Kidney (tissue), 14 donors: ENCODE data around the gene INF2. TPM values are rescaled to one million over a fixed set of nuclear protein-coding genes. Genes with fewer than 3 reads are reported as not detected.

Experiments
- DNase-seq, 5 donors: peaks; one replicate each; pipeline ENCODE4 v3.0.0-alpha.2; 2013 to 2020
- FAIRE-seq: peaks from 2 replicates; lab custom pipeline; 2012; peaks lifted over from hg19 to GRCh38; lab: Jason Lieb, UNC
- H3K27ac ChIP-seq, 2 donors: one replicate each; pipeline ENCODE4 v1.7.0; 2013; ENCODE audit warnings: low read depth in 2 of 2, low read length in 2 of 2, inconsistent platforms in 1 of 2
- H3K27me3 ChIP-seq: one replicate; pipeline ENCODE4 v1.7.1; 2013; ENCODE audit warnings: low read length, inconsistent platforms; ENCODE audit not compliant: control insufficient read depth, insufficient read depth
- H3K36me3 ChIP-seq, 3 donors: one replicate each; pipeline versions ENCODE4 v1.7.0 to v1.7.1; 2013; ENCODE audit warnings: low read length in 3 of 3, control low read depth in 1 of 3, inconsistent platforms in 1 of 3; ENCODE audit not compliant: insufficient read depth in 3 of 3, control insufficient read depth in 2 of 3
- H3K4me1 ChIP-seq, 3 donors: one replicate each; pipeline versions ENCODE4 v1.7.0 to v1.7.1; 2013; ENCODE audit warnings: low read length in 3 of 3, inconsistent platforms in 1 of 3, low read depth in 1 of 3; ENCODE audit not compliant: control insufficient read depth in 2 of 3, insufficient read depth in 2 of 3
- H3K4me3 ChIP-seq, 3 donors: one replicate each; pipeline versions ENCODE4 v1.7.0 to v1.8.1; 2013; ENCODE audit warnings: low read length in 3 of 3, control low read depth in 1 of 3, inconsistent platforms in 1 of 3
- H3K9ac ChIP-seq, 3 donors: one replicate each; pipeline versions ENCODE4 v1.7.0 to v1.7.1; 2013; ENCODE audit warnings: low read length in 3 of 3, control low read depth in 1 of 3, inconsistent platforms in 1 of 3
- H3K9me3 ChIP-seq, 3 donors: one replicate each; pipeline versions ENCODE4 v1.7.0 to v1.7.1; 2013; ENCODE audit warnings: low read length in 3 of 3, control low read depth in 1 of 3, inconsistent platforms in 1 of 3; ENCODE audit not compliant: control insufficient read depth in 2 of 3, insufficient read depth in 1 of 3
- intact Hi-C: fragments of 100-400 bp; cut with DNase I; formaldehyde crosslinking; loops from one replicate; pipeline ENCODE4 v1.11.1; 2022
- polyA plus RNA-seq: library from polyadenylated mRNA; stranded (reverse); fragments of 350-450 nt; fragmentation: Illumina TruSeq; extraction: RNeasy Lipid Tissue Mini Kit (QIAGEN cat#74804); gene quantifications from one replicate; pipeline ENCODE4 v1.2.3, GENCODE V29; 2014; ENCODE audit warnings: low read depth, low replicate concordance; ENCODE audit not compliant: insufficient read depth
- total RNA-seq: library from RNA; stranded (reverse); fragmentation: NEBNext Ultra II Directional; extraction: Animal tissue kit (Norgen Biotek cat#: 25700); gene quantifications from one replicate; pipeline ENCODE4 v1.2.1, GENCODE V29; 2021
- TF ChIP-seq, protein P1 (sequence below): IDR thresholded peaks from 3 replicates; pipeline ENCODE4 v1.5.1; 2012; ENCODE audit warnings: mild to moderate bottlenecking, moderate library complexity, borderline replicate concordance; ENCODE audit not compliant: insufficient read depth; ENCODE audit errors: extremely low read depth
- donor health status: control.
- donor health status: control.
- donor health status: control.
- donor health status: control.
- donor health status: control.
- donor health status: DM: yes; HTN: yes; CAD: no.
- donor health status: Normal renal cell carcinoma (clear cell type).

INF2 gene
- total and polyA plus RNA-seq, 2 donors from 2014 or later = 58.5 to 82.7 TPM

DNA sequence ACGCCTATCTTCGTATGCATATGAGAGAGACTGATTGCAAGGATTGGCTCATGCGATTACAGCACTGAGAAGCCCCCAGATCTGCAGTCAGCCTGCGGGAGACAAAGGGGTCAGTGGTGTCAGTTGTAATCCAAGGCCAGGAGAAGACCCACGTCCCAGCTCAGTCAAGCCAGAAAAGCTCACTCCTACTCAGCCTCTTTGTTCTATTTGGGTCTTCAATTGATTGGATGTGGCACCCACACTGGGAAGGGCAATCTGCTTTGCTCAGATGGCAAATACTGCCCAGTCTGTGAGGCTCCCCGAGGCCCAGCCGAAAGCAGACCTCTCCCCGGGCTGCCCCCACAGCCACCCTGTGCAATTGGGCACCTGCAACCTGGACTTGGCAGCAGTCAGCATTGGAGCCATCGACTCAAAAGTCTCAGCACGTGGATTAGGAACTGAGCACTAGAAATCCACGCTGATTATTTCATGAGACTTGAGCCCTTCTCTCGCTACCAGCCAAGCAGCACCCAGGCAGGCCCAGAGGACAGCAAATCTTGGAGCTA is 45.3 kb upstream of the INF2 start:
- intact Hi-C loops = no loop called here
- Histone ChIP-seq H3K4me1 (no peaks in the 10 kb centered on the region), H3K9ac (no peak overlapping the region), H3K27ac (no peak overlapping the region), H3K9me3 (peaks cover 0 to 3% (median 0%) of the 10 kb centered on the region in 3 donors), H3K4me3 (no peak overlapping the region), H3K27me3 (no peaks in the 10 kb centered on the region), H3K36me3 (no peaks in the 10 kb centered on the region)
- TF ChIP-seq, protein P1, sequence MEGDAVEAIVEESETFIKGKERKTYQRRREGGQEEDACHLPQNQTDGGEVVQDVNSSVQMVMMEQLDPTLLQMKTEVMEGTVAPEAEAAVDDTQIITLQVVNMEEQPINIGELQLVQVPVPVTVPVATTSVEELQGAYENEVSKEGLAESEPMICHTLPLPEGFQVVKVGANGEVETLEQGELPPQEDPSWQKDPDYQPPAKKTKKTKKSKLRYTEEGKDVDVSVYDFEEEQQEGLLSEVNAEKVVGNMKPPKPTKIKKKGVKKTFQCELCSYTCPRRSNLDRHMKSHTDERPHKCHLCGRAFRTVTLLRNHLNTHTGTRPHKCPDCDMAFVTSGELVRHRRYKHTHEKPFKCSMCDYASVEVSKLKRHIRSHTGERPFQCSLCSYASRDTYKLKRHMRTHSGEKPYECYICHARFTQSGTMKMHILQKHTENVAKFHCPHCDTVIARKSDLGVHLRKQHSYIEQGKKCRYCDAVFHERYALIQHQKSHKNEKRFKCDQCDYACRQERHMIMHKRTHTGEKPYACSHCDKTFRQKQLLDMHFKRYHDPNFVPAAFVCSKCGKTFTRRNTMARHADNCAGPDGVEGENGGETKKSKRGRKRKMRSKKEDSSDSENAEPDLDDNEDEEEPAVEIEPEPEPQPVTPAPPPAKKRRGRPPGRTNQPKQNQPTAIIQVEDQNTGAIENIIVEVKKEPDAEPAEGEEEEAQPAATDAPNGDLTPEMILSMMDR = no peak
- DNase-seq = no peak
- FAIRE-seq = no peak

DNA sequence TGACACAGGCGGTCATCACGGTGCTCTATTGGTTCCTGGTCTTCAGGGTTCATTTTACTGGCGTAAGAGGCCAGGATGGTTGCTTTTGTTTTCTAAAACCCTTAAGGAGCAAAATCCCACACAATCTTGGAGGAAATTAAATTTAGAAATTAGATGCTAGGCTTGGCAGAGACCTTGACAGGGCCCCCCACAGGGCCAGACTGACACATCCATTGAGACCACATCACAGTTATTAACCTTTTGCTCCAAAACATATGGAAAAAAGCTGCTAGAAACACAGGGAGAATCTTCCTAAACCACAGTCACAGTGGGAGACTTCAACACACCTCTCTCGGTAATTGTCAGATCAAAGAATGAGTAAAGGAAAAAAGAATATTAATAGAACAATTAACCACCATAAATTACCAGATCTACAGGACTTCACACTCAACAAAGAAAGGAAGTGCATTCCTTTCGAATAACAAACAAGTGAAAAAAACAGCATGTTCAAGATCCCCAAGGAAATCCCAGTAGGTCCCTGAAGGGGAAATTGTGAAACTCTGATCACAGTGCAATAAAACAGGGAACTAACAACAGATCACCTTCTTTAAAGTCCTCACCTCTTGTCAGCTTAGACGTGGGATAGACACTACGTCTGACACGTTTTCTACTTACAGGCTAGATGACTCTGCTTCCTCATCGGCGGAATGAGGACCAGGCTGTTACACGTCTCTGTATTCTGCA is 44.6 kb upstream of the INF2 start:
- Histone ChIP-seq H3K9me3 (peaks cover 0 to 3% (median 0%) of the 10 kb centered on the region in 3 donors), H3K27me3 (no peaks in the 10 kb centered on the region), H3K4me3 (no peak overlapping the region), H3K36me3 (no peaks in the 10 kb centered on the region), H3K4me1 (no peaks in the 10 kb centered on the region), H3K9ac (no peak overlapping the region), H3K27ac (no peak overlapping the region)
- FAIRE-seq (no peak), DNase-seq (no peak)
- TF ChIP-seq, protein P1 = no peak
- intact Hi-C loops = no loop called here

DNA sequence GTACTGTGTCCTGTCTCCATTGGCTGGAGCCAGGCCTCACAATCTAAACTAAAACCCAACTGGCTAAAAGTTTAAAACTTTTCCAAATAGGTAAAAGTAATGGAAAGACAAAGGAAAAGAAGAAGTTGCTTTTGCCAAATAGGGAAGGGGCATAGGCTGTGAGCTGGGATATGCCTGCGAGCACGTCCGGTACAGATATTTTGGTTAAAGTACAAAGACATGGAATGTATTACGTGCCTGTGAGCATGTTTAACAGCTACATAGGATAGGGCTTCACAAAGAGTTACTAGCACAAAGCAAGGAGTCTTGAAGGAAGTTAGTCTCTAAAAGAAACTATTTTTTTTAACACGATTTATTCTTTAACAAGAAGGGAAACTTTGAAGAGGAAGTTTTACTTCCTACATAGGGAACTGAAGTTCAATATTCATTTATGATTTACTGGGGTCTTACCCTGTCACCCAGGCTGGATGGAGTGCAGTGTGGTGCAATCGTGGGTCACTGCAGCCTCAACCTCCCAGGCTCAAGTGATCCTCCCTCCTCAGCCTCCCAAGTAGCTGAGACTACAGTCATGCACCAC is 41.9 kb upstream of the INF2 start:
- intact Hi-C loops = no loop called here
- peak in 1 of 5 donors; percentile 20 for DNase-seq
- H3K4me1 ChIP-seq = peaks cover 0 to 3% (median 0%) of the 10 kb centered on the region in 3 donors
- TF ChIP-seq, protein P1 = no peak
- H3K36me3 ChIP-seq = no peaks in the 10 kb centered on the region
- no peaks in the 10 kb centered on the region for H3K27me3 ChIP-seq
- H3K9ac ChIP-seq = no peak overlapping the region
- FAIRE-seq = no peak
- H3K4me3 ChIP-seq = no peak overlapping the region
- no peak overlapping the region for H3K27ac ChIP-seq
- peaks cover 0 to 3% (median 0%) of the 10 kb centered on the region in 3 donors for H3K9me3 ChIP-seq
